Measurements from ENCODE around the gene ADISSP. TPM values are rescaled to one million over a fixed set of nuclear protein-coding genes. Genes with fewer than 3 reads are reported as not detected.

ADISSP gene
- total and polyA plus RNA-seq, 2 experiments from 2014 or later: 86.6 to 126 TPM

DNA sequence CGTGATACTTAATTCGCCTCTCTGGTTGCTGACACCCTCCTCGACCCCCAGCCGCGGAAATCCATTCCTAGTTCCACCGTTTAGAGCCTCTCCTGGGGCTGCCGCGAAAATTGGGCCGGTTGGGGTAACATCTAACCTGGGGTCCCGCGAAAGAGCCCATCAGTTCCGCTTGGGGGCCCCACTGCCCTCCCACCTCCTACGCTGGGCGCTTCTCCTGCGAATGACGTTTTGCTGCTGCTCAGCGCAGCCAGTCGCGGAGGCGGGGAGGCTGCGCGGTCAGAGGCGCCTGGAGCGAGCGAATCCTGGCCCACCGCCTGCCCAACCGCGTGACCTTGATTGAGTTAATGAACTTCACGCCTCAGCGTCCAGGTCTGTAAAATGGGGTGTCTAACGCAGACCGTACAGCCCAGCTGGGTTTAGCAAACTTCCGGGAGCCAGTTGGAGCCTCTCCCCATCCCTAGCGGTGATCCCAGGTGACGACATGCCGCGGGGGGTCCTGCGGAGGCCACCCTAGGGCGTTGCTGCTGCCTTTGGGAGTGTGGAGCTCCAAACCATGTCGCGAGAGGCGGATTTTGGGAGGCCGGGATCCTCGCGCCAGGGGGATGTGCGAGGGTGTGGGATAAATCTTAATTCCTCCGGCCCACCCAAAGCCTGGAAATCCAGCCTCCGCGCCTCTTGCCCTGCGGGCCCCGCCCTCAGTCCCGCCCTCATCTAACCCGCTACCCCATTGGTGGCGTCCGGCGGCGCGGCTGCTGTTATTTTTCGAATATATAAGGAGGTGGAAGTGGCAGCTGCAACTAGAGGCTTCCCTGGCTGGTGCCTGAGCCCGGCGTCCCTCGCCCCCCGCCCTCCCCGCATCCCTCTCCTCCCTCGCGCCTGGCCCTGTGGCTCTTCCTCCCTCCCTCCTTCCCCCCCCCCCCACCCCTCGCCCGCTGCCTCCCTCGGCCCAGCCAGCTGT, 28.2 kb upstream of the ADISSP start, which contains the start of gene CDC25B:
Gene CDC25B, plus strand, starts transcription at position 800 of the 958 bp plus-strand sequence. CDS start 222 bp downstream, outside the sequence.
- TF ChIP-seq, protein P1, sequence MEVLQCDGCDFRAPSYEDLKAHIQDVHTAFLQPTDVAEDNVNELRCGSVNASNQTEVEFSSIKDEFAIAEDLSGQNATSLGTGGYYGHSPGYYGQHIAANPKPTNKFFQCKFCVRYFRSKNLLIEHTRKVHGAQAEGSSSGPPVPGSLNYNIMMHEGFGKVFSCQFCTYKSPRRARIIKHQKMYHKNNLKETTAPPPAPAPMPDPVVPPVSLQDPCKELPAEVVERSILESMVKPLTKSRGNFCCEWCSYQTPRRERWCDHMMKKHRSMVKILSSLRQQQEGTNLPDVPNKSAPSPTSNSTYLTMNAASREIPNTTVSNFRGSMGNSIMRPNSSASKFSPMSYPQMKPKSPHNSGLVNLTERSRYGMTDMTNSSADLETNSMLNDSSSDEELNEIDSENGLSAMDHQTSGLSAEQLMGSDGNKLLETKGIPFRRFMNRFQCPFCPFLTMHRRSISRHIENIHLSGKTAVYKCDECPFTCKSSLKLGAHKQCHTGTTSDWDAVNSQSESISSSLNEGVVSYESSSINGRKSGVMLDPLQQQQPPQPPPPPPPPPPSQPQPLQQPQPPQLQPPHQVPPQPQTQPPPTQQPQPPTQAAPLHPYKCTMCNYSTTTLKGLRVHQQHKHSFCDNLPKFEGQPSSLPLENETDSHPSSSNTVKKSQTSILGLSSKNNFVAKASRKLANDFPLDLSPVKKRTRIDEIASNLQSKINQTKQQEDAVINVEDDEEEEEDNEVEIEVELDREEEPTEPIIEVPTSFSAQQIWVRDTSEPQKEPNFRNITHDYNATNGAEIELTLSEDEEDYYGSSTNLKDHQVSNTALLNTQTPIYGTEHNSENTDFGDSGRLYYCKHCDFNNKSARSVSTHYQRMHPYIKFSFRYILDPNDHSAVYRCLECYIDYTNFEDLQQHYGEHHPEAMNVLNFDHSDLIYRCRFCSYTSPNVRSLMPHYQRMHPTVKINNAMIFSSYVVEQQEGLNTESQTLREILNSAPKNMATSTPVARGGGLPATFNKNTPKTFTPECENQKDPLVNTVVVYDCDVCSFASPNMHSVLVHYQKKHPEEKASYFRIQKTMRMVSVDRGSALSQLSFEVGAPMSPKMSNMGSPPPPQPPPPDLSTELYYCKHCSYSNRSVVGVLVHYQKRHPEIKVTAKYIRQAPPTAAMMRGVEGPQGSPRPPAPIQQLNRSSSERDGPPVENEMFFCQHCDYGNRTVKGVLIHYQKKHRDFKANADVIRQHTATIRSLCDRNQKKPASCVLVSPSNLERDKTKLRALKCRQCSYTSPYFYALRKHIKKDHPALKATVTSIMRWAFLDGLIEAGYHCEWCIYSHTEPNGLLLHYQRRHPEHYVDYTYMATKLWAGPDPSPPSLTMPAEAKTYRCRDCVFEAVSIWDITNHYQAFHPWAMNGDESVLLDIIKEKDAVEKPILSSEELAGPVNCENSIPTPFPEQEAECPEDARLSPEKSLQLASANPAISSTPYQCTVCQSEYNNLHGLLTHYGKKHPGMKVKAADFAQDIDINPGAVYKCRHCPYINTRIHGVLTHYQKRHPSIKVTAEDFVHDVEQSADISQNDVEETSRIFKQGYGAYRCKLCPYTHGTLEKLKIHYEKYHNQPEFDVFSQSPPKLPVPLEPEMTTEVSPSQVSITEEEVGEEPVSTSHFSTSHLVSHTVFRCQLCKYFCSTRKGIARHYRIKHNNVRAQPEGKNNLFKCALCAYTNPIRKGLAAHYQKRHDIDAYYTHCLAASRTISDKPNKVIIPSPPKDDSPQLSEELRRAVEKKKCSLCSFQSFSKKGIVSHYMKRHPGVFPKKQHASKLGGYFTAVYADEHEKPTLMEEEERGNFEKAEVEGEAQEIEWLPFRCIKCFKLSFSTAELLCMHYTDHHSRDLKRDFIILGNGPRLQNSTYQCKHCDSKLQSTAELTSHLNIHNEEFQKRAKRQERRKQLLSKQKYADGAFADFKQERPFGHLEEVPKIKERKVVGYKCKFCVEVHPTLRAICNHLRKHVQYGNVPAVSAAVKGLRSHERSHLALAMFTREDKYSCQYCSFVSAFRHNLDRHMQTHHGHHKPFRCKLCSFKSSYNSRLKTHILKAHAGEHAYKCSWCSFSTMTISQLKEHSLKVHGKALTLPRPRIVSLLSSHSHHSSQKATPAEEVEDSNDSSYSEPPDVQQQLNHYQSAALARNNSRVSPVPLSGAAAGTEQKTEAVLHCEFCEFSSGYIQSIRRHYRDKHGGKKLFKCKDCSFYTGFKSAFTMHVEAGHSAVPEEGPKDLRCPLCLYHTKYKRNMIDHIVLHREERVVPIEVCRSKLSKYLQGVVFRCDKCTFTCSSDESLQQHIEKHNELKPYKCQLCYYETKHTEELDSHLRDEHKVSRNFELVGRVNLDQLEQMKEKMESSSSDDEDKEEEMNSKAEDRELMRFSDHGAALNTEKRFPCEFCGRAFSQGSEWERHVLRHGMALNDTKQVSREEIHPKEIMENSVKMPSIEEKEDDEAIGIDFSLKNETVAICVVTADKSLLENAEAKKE (CRISPR knock-in tag; IDR thresholded peaks at IDR 0.05): no peak
- peak; percentile 70 for TF ChIP-seq CREB1 (CRISPR knock-in tag; IDR thresholded peaks at IDR 0.05; ENCODE audit: low read depth)
- no peak for TF ChIP-seq ZNF331 (CRISPR knock-in tag; IDR thresholded peaks at IDR 0.05; ENCODE audit: low read depth)
- TF ChIP-seq STAT1 (IDR thresholded peaks at IDR 0.05; ENCODE audit: unreplicated experiment): no peak
- TF ChIP-seq, protein P2, sequence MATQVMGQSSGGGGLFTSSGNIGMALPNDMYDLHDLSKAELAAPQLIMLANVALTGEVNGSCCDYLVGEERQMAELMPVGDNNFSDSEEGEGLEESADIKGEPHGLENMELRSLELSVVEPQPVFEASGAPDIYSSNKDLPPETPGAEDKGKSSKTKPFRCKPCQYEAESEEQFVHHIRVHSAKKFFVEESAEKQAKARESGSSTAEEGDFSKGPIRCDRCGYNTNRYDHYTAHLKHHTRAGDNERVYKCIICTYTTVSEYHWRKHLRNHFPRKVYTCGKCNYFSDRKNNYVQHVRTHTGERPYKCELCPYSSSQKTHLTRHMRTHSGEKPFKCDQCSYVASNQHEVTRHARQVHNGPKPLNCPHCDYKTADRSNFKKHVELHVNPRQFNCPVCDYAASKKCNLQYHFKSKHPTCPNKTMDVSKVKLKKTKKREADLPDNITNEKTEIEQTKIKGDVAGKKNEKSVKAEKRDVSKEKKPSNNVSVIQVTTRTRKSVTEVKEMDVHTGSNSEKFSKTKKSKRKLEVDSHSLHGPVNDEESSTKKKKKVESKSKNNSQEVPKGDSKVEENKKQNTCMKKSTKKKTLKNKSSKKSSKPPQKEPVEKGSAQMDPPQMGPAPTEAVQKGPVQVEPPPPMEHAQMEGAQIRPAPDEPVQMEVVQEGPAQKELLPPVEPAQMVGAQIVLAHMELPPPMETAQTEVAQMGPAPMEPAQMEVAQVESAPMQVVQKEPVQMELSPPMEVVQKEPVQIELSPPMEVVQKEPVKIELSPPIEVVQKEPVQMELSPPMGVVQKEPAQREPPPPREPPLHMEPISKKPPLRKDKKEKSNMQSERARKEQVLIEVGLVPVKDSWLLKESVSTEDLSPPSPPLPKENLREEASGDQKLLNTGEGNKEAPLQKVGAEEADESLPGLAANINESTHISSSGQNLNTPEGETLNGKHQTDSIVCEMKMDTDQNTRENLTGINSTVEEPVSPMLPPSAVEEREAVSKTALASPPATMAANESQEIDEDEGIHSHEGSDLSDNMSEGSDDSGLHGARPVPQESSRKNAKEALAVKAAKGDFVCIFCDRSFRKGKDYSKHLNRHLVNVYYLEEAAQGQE (IDR thresholded peaks at IDR 0.05; ENCODE audit: unreplicated experiment): no peak
- TF ChIP-seq ZNF114 (CRISPR knock-in tag; IDR thresholded peaks at IDR 0.05): no peak
- TF ChIP-seq, protein P3, sequence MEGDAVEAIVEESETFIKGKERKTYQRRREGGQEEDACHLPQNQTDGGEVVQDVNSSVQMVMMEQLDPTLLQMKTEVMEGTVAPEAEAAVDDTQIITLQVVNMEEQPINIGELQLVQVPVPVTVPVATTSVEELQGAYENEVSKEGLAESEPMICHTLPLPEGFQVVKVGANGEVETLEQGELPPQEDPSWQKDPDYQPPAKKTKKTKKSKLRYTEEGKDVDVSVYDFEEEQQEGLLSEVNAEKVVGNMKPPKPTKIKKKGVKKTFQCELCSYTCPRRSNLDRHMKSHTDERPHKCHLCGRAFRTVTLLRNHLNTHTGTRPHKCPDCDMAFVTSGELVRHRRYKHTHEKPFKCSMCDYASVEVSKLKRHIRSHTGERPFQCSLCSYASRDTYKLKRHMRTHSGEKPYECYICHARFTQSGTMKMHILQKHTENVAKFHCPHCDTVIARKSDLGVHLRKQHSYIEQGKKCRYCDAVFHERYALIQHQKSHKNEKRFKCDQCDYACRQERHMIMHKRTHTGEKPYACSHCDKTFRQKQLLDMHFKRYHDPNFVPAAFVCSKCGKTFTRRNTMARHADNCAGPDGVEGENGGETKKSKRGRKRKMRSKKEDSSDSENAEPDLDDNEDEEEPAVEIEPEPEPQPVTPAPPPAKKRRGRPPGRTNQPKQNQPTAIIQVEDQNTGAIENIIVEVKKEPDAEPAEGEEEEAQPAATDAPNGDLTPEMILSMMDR (conservative IDR thresholded peaks at IDR 0.05; ENCODE audit: low read depth in 2 of 2): peak; percentile 15 to 46; a peak in 3 of 4 replicates
- TF ChIP-seq POLR2AphosphoS5 (IDR thresholded peaks at IDR 0.05; ENCODE audit: low read depth): peak; percentile 56
- no peak for TF ChIP-seq JUNB (IDR thresholded peaks at IDR 0.05; ENCODE audit: unreplicated experiment)
- no peak for TF ChIP-seq EZH2 (IDR thresholded peaks at IDR 0.05; ENCODE audit: low read depth, unreplicated experiment)
- TF ChIP-seq EZH2phosphoT487 (IDR thresholded peaks at IDR 0.05; ENCODE audit: unreplicated experiment): no peak
- TF ChIP-seq, protein P4, sequence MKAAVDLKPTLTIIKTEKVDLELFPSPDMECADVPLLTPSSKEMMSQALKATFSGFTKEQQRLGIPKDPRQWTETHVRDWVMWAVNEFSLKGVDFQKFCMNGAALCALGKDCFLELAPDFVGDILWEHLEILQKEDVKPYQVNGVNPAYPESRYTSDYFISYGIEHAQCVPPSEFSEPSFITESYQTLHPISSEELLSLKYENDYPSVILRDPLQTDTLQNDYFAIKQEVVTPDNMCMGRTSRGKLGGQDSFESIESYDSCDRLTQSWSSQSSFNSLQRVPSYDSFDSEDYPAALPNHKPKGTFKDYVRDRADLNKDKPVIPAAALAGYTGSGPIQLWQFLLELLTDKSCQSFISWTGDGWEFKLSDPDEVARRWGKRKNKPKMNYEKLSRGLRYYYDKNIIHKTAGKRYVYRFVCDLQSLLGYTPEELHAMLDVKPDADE (IDR thresholded peaks at IDR 0.05): 0 out of 2 replicates have a peak, but pooled peaks have one; percentile 31
- no peak for TF ChIP-seq NANOG (IDR thresholded peaks at IDR 0.05; ENCODE audit: borderline replicate concordance)
- H3K27me3 Mint-ChIP-seq (ENCODE audit: insufficient read depth, low read depth, poor library complexity): peaks cover 29% of the 10 kb centered on the region
- Histone ChIP-seq H3K27me3 (ENCODE audit: insufficient read depth) (no peaks in the 10 kb centered on the region), H4K20me1 (replicated peaks; ENCODE audit: insufficient read depth) (no peaks in the 10 kb centered on the region), H3K4me2 (peak within 1 kb of the TSS; percentile 91), H3K79me2 (replicated peaks; ENCODE audit: insufficient read depth) (no peaks in the 10 kb centered on the region), H3K9me2 (ENCODE audit: insufficient read depth) (no peaks in the 10 kb centered on the region), H3K4me3 (peak within 1 kb of the TSS; percentile 68), H3K36me3 (ENCODE audit: insufficient read depth) (no peaks in the 10 kb centered on the region), H3F3A (replicated peaks; ENCODE audit: low read depth) (peaks cover 17% of the 10 kb centered on the region; the same call in 1 of the 2 replicates), H3K4me1 (ENCODE audit: insufficient read depth) (peaks cover 39% of the 10 kb centered on the region), H2AFZ (peak within 1 kb of the TSS; percentile 99), H3K27ac (ENCODE audit: low read depth) (peak within 1 kb of the TSS; percentile 42; the same call in 1 of the 2 replicates)
- peak within 1 kb of the TSS; percentile 72 for H3K27ac Mint-ChIP-seq
- peaks cover 41% of the 10 kb centered on the region for H3K4me1 Mint-ChIP-seq
- ATAC-seq: peak; percentile 56
- no peaks in the 10 kb centered on the region for H3K9me3 Mint-ChIP-seq
- peak; percentile 96 for DNase-seq (ENCODE audit: low spot score)
- H3K36me3 Mint-ChIP-seq (ENCODE audit: low read depth): peaks cover 7% of the 10 kb centered on the region; the same call in 2 of the 3 replicates
- peak within 1 kb of the TSS; percentile 86 for H3K4me3 Mint-ChIP-seq

Measured in GM23338 (cell line).